Measurements from ENCODE around the gene PEAR1.

GRCh38 chr1:156914440-156914856, 20.9 kb downstream of the PEAR1 start:
- TF ChIP-seq RAD21 (IDR thresholded peaks at IDR 0.05; ENCODE audit: low read depth) (no peak), CTCF (IDR thresholded peaks at IDR 0.05 in 2 of 3, conservative IDR thresholded peaks at IDR 0.05 in 1 of 3; ENCODE audit: borderline replicate concordance in 1 of 3, insufficient read depth in 1 of 3, low read depth in 2 of 3, low read length in 2 of 3) (no peak), EZH2 (IDR thresholded peaks at IDR 0.05) (no peak)
